HG02678 (cell line): ENCODE results near the gene RPL26.
"Not testable (repeated sequence)": the region's sequence is repeated elsewhere in the genome, so short reads cannot be mapped to it uniquely, and the experiment has no call there.

Experiments used
- ATAC-seq: cut with Tn5 transposase; IDR thresholded peaks from one replicate; pipeline ENCODE4 v1.9.1; 2021; ENCODE audit warnings: mild to moderate bottlenecking, moderate library complexity; ENCODE audit not compliant: unreplicated experiment

The RPL26 gene

GRCh38 chr17:8397636-8398035, 14.6 kb upstream of the RPL26 start, which contains the start of gene RNF222:
TSS of gene RNF222 (minus strand) at chr17:8397827. CDS start at chr17:8393461, 4,366 bp downstream.
- no peak for ATAC-seq

GRCh38 chr17:8394497-8394896, 11.5 kb upstream of the RPL26 start:
- not testable (repeated sequence) for ATAC-seq

- ATAC-seq: no peak
Observed at GRCh38 chr17:8393470-8394231, 10.7 kb upstream of the RPL26 start.

GRCh38 chr17:8392674-8393469, 9.9 kb upstream of the RPL26 start:
- ATAC-seq: no peak

- ATAC-seq: no peak
Observed at GRCh38 chr17:8392274-8392673, 9.3 kb upstream of the RPL26 start.

- ATAC-seq: no peak
Observed at GRCh38 chr17:8391711-8392110, 8.7 kb upstream of the RPL26 start.

- ATAC-seq: no peak
Observed at GRCh38 chr17:8387914-8388651, 5.1 kb upstream of the RPL26 start.

- ATAC-seq: no peak
Observed at GRCh38 chr17:8386841-8387240, 3.8 kb upstream of the RPL26 start.

- ATAC-seq: no peak
Observed at GRCh38 chr17:8384801-8385378, 1.9 kb upstream of the RPL26 start.

- ATAC-seq: no peak
Observed at GRCh38 chr17:8382880-8383142, 182 bp downstream of the RPL26 start.

- no peak for ATAC-seq
Observed at GRCh38 chr17:8382052-8382879, 727 bp downstream of the RPL26 start.

- no peak for ATAC-seq
Observed at GRCh38 chr17:8380049-8380448, 2.9 kb downstream of the RPL26 start.

- not testable (repeated sequence) for ATAC-seq
Observed at GRCh38 chr17:8378117-8378516, 4.9 kb downstream of the RPL26 start.

- no peak for ATAC-seq
Observed at GRCh38 chr17:8377422-8377821, 5.6 kb downstream of the RPL26 start.

GRCh38 chr17:8376271-8377067, 6.5 kb downstream of the RPL26 start, which contains the start of gene KRABD2:
TSS of gene KRABD2 (minus strand) at chr17:8376704.
- peak; percentile 94 for ATAC-seq

- no peak for ATAC-seq
Observed at GRCh38 chr17:8375738-8376259, 7.2 kb downstream of the RPL26 start.

- ATAC-seq: not testable (repeated sequence)
Observed at GRCh38 chr17:8373856-8374255, 9.1 kb downstream of the RPL26 start.

GRCh38 chr17:8372422-8372821, 10.6 kb downstream of the RPL26 start:
- no peak for ATAC-seq

- ATAC-seq: no peak
Observed at GRCh38 chr17:8371786-8372185, 11.2 kb downstream of the RPL26 start.
